CD4-positive, CD25-positive, alpha-beta regulatory T cell (primary cell): ENCODE results near the gene PAM16. TPM values are rescaled to one million over a fixed set of nuclear protein-coding genes. Genes with fewer than 3 reads are reported as not detected.

Experiments used
- ATAC-seq, 2 donors: fragments of 150-1000 bp; cut with Tn5 transposase; one replicate each; pipeline ENCODE4 v1.10.0; 2021; ENCODE audit warnings: low read depth in 2 of 2, moderate number of reproducible peaks in 2 of 2, moderate library complexity in 1 of 2
- DNase-seq, 3 donors: peaks; one replicate each; pipeline versions ENCODE4 v3.0.0 to v3.0.0-alpha.2; 2012 to 2022; ENCODE audit warnings: mixed read lengths in 1 of 3
- H3K27ac ChIP-seq: one replicate; pipeline ENCODE4 v1.7.0; 2013; ENCODE audit warnings: mild to moderate bottlenecking, low read length; ENCODE audit not compliant: insufficient read depth, poor library complexity, severe bottlenecking
- H3K27me3 ChIP-seq: one replicate; pipeline ENCODE4 v1.7.0; 2013; ENCODE audit warnings: low read length; ENCODE audit not compliant: control insufficient read depth, insufficient read depth
- H3K36me3 ChIP-seq: one replicate; pipeline ENCODE4 v1.7.0; 2013; ENCODE audit warnings: mild to moderate bottlenecking, low read length, moderate library complexity; ENCODE audit not compliant: control insufficient read depth, insufficient read depth
- H3K4me1 ChIP-seq: 2 replicates; pipeline ENCODE4 v1.7.0; 2013; ENCODE audit warnings: mild to moderate bottlenecking, low read length; ENCODE audit not compliant: insufficient read depth, control insufficient read depth, poor library complexity, severe bottlenecking
- H3K4me3 ChIP-seq: one replicate; pipeline ENCODE4 v1.7.0; 2013; ENCODE audit warnings: low read depth, mild to moderate bottlenecking, low read length, moderate library complexity
- H3K9me3 ChIP-seq, 2 experiments: 1 replicate in 1 of 2; 2 replicates in 1 of 2; pipeline ENCODE4 v1.7.0; 2013; ENCODE audit warnings: low read length in 2 of 2, mild to moderate bottlenecking in 1 of 2, moderate library complexity in 1 of 2; ENCODE audit not compliant: control insufficient read depth in 2 of 2
- H3K27ac Mint-ChIP-seq, 3 donors: one replicate each; pipeline ENCODE4 v1.8.0; 2020 to 2022; ENCODE audit warnings: mild to moderate bottlenecking in 3 of 3, mixed read lengths in 3 of 3, moderate library complexity in 2 of 3
- H3K27me3 Mint-ChIP-seq: one replicate; pipeline ENCODE4 v1.8.0; 2022; ENCODE audit warnings: mild to moderate bottlenecking, mixed read lengths
- H3K36me3 Mint-ChIP-seq: one replicate; pipeline ENCODE4 v1.8.0; 2020; ENCODE audit warnings: mixed read lengths
- H3K4me1 Mint-ChIP-seq, 4 donors: one replicate each; pipeline ENCODE4 v1.8.0; 2020 to 2022; ENCODE audit warnings: mixed read lengths in 4 of 4, mild to moderate bottlenecking in 1 of 4
- H3K4me3 Mint-ChIP-seq, 4 donors: one replicate each; pipeline ENCODE4 v1.8.0; 2020 to 2022; ENCODE audit warnings: mild to moderate bottlenecking in 4 of 4, mixed read lengths in 4 of 4, moderate library complexity in 3 of 4
- H3K9me3 Mint-ChIP-seq, 7 donors: one replicate each; pipeline ENCODE4 v1.8.0; 2020 to 2022; ENCODE audit warnings: mixed read lengths in 7 of 7, mild to moderate bottlenecking in 3 of 7, moderate library complexity in 2 of 7
- polyA plus RNA-seq, 4 donors: library from polyadenylated mRNA; unstranded; fragments of 300-500 nt; fragmentation: Illumina TruSeq; gene quantifications; one replicate each; pipeline ENCODE4 v1.2.3, GENCODE V29; 2021
- total RNA-seq: library from RNA; stranded (reverse); gene quantifications from one replicate; pipeline ENCODE4 v1.2.3, GENCODE V29; 2022

The PAM16 gene
- total and polyA plus RNA-seq, 5 donors from 2014 or later: 26.2 to 44.9 (median 39.6) TPM

GRCh38 chr16:4365615-4366014, 14.5 kb upstream of the PAM16 start:
- Mint-ChIP-seq H3K4me3 (no peak overlapping the region), H3K27me3 (no peaks in the 10 kb centered on the region), H3K9me3 (no peaks in the 10 kb centered on the region), H3K36me3 (peaks cover 11% of the 10 kb centered on the region), H3K4me1 (peaks cover 0 to 13% (median 0%) of the 10 kb centered on the region in 4 donors), H3K27ac (no peak overlapping the region)
- Histone ChIP-seq H3K4me1 (no peaks in the 10 kb centered on the region), H3K36me3 (peaks cover 53% of the 10 kb centered on the region), H3K27ac (no peak overlapping the region), H3K27me3 (no peaks in the 10 kb centered on the region), H3K4me3 (no peak overlapping the region), H3K9me3 (no peaks in the 10 kb centered on the region)
- no peak for DNase-seq
- ATAC-seq: no peak

GRCh38 chr16:4365014-4365406, 13.9 kb upstream of the PAM16 start:
- DNase-seq: no peak
- H3K27ac Mint-ChIP-seq: no peak overlapping the region
- H3K27me3 Mint-ChIP-seq: no peaks in the 10 kb centered on the region
- H3K4me1 Mint-ChIP-seq: peaks cover 0 to 11% (median 0%) of the 10 kb centered on the region in 4 donors
- Histone ChIP-seq H3K4me3 (no peak overlapping the region), H3K4me1 (no peaks in the 10 kb centered on the region), H3K9me3 (no peaks in the 10 kb centered on the region), H3K27ac (no peak overlapping the region), H3K27me3 (no peaks in the 10 kb centered on the region), H3K36me3 (peaks cover 59% of the 10 kb centered on the region)
- no peaks in the 10 kb centered on the region for H3K9me3 Mint-ChIP-seq
- H3K4me3 Mint-ChIP-seq: no peak overlapping the region
- no peak for ATAC-seq
- H3K36me3 Mint-ChIP-seq: peaks cover 11% of the 10 kb centered on the region

GRCh38 chr16:4364196-4365013, 13.3 kb upstream of the PAM16 start:
- DNase-seq: no peak
- H3K36me3 ChIP-seq: peaks cover 60% of the 10 kb centered on the region
- H3K4me3 Mint-ChIP-seq: no peak overlapping the region

GRCh38 chr16:4362476-4363135, 11.5 kb upstream of the PAM16 start:
- Mint-ChIP-seq H3K4me1 (peaks cover 0 to 8% (median 0%) of the 10 kb centered on the region in 4 donors), H3K27me3 (no peaks in the 10 kb centered on the region), H3K36me3 (peaks cover 15% of the 10 kb centered on the region), H3K9me3 (peaks cover 0 to 1% (median 0%) of the 10 kb centered on the region in 7 donors), H3K4me3 (no peak overlapping the region), H3K27ac (peak overlapping the region in 1 of 3 donors; percentile 77)
- H3K36me3 ChIP-seq: peaks cover 72% of the 10 kb centered on the region
- DNase-seq (no peak), ATAC-seq (no peak)
- H3K4me1 ChIP-seq: no peaks in the 10 kb centered on the region
- H3K27ac ChIP-seq: no peak overlapping the region
- H3K27me3 ChIP-seq: no peaks in the 10 kb centered on the region
- H3K9me3 ChIP-seq: no peaks in the 10 kb centered on the region
- no peak overlapping the region for H3K4me3 ChIP-seq

More at GRCh38 chr16:4364196-4365013, 13.3 kb upstream of the PAM16 start:
- Histone ChIP-seq H3K4me1 (no peaks in the 10 kb centered on the region), H3K27me3 (no peaks in the 10 kb centered on the region), H3K4me3 (no peak overlapping the region), H3K27ac (no peak overlapping the region), H3K9me3 (no peaks in the 10 kb centered on the region)
- Mint-ChIP-seq H3K9me3 (no peaks in the 10 kb centered on the region), H3K4me1 (peaks cover 0 to 9% (median 0%) of the 10 kb centered on the region in 4 donors), H3K27me3 (no peaks in the 10 kb centered on the region), H3K36me3 (peaks cover 11% of the 10 kb centered on the region), H3K27ac (no peak overlapping the region)
- no peak for ATAC-seq

GRCh38 chr16:4361944-4362311, 10.8 kb upstream of the PAM16 start:
- Mint-ChIP-seq H3K27me3 (no peaks in the 10 kb centered on the region), H3K27ac (no peak overlapping the region), H3K4me1 (peaks cover 0 to 3% (median 0%) of the 10 kb centered on the region in 4 donors), H3K36me3 (peaks cover 12% of the 10 kb centered on the region), H3K9me3 (peaks cover 0 to 1% (median 0%) of the 10 kb centered on the region in 7 donors), H3K4me3 (no peak overlapping the region)
- no peak overlapping the region for H3K27ac ChIP-seq
- H3K9me3 ChIP-seq: no peaks in the 10 kb centered on the region
- ATAC-seq (no peak), DNase-seq (no peak)
- H3K27me3 ChIP-seq: no peaks in the 10 kb centered on the region
- no peak overlapping the region for H3K4me3 ChIP-seq
- H3K4me1 ChIP-seq: no peaks in the 10 kb centered on the region
- H3K36me3 ChIP-seq: peaks cover 72% of the 10 kb centered on the region

- Mint-ChIP-seq H3K9me3 (peaks cover 0 to 1% (median 0%) of the 10 kb centered on the region in 7 donors), H3K27me3 (no peaks in the 10 kb centered on the region), H3K4me3 (no peak overlapping the region), H3K36me3 (peaks cover 12% of the 10 kb centered on the region), H3K27ac (no peak overlapping the region), H3K4me1 (peaks cover 0 to 3% (median 0%) of the 10 kb centered on the region in 4 donors)
- H3K4me3 ChIP-seq: no peak overlapping the region
- no peaks in the 10 kb centered on the region for H3K4me1 ChIP-seq
- peaks cover 78% of the 10 kb centered on the region for H3K36me3 ChIP-seq
- H3K27me3 ChIP-seq: no peaks in the 10 kb centered on the region
- H3K9me3 ChIP-seq: no peaks in the 10 kb centered on the region
- ATAC-seq: no peak
- no peak overlapping the region for H3K27ac ChIP-seq
- no peak for DNase-seq
Observed at GRCh38 chr16:4361033-4361943, 10.2 kb upstream of the PAM16 start.

- no peaks in the 10 kb centered on the region for H3K27me3 ChIP-seq
- Mint-ChIP-seq H3K4me1 (peaks cover 0 to 3% (median 0%) of the 10 kb centered on the region in 4 donors), H3K9me3 (peaks cover 0 to 1% (median 0%) of the 10 kb centered on the region in 7 donors), H3K27ac (no peak overlapping the region), H3K36me3 (peaks cover 12% of the 10 kb centered on the region), H3K27me3 (no peaks in the 10 kb centered on the region), H3K4me3 (no peak overlapping the region)
- ATAC-seq (no peak), DNase-seq (no peak)
- no peak overlapping the region for H3K27ac ChIP-seq
- H3K36me3 ChIP-seq: peaks cover 74% of the 10 kb centered on the region
- H3K4me1 ChIP-seq: no peaks in the 10 kb centered on the region
- H3K9me3 ChIP-seq: no peaks in the 10 kb centered on the region
- H3K4me3 ChIP-seq: no peak overlapping the region
Observed at GRCh38 chr16:4360538-4361021, 9.5 kb upstream of the PAM16 start.
